H1 (cell line): ENCODE measurements around the gene DNAI1. TPM values are rescaled to one million over a fixed set of nuclear protein-coding genes. Genes with fewer than 3 reads are reported as not detected.

ENCODE experiments used
- CTCF ChIA-PET: fragments of 300-600 bp; sonication (Branson Sonifier 250); formaldehyde crosslinking; loops from one replicate; lab custom pipeline; 2021; ENCODE audit not compliant: partially characterized antibody; lab: Charles Lee
- POLR2A ChIA-PET: fragments of 300-600 bp; sonication (Branson Sonifier 250); formaldehyde crosslinking; loops from one replicate; lab custom pipeline; 2021; ENCODE audit warnings: inconsistent platforms; ENCODE audit not compliant: partially characterized antibody; lab: Charles Lee
- DNase-seq, 2 experiments: peaks; one replicate each; pipeline versions ENCODE4 v3.0.0 to v3.0.0-alpha.2; 2010 to 2022; ENCODE audit warnings: low spot score in 2 of 2, low read depth in 1 of 2, mixed read lengths in 1 of 2
- FAIRE-seq: peaks from 2 replicates; lab custom pipeline; 2011; peaks lifted over from hg19 to GRCh38; lab: Jason Lieb, UNC
- H2AFZ ChIP-seq: 2 replicates; pipeline ENCODE4 v1.8.1; 2012; ENCODE audit warnings: low read length, inconsistent platforms
- H2AK5ac ChIP-seq: 2 replicates; pipeline ENCODE4 v1.6.1; 2013; ENCODE audit warnings: low read depth, low read length
- H2BK120ac ChIP-seq: replicated peaks from 2 replicates; pipeline ENCODE3; 2013; ENCODE audit warnings: low read depth, low read length, inconsistent platforms
- H2BK12ac ChIP-seq: 2 replicates; pipeline ENCODE4 v1.6.1; 2013; ENCODE audit warnings: low read depth, low read length
- H2BK15ac ChIP-seq: 2 replicates; pipeline ENCODE4 v1.6.1; 2013; ENCODE audit warnings: low read length
- H2BK20ac ChIP-seq: 2 replicates; pipeline ENCODE4 v1.6.1; 2013; ENCODE audit warnings: low read length
- H2BK5ac ChIP-seq: 2 replicates; pipeline ENCODE4 v1.6.1; 2013; ENCODE audit warnings: low read depth, low read length
- H3K14ac ChIP-seq: 2 replicates; pipeline ENCODE4 v1.6.1; 2013; ENCODE audit warnings: inconsistent platforms; ENCODE audit not compliant: insufficient read length
- H3K18ac ChIP-seq: 2 replicates; pipeline ENCODE4 v1.6.1; 2013; ENCODE audit warnings: low read length; ENCODE audit errors: extremely low read depth
- H3K23ac ChIP-seq: 2 replicates; pipeline ENCODE4 v1.6.1; 2013; ENCODE audit warnings: inconsistent platforms; ENCODE audit not compliant: insufficient read length
- H3K23me2 ChIP-seq: 2 replicates; pipeline ENCODE4 v1.6.1; 2013; ENCODE audit warnings: low read depth, low read length
- H3K27ac ChIP-seq: 2 replicates; pipeline ENCODE4 v1.6.1; 2011; ENCODE audit warnings: low read depth, low read length, inconsistent platforms
- H3K27me3 ChIP-seq, 4 experiments: replicated peaks in 1 of 4; 1 replicate in 1 of 4; 2 replicates in 3 of 4; pipeline versions ENCODE4 v1.6.1 to v1.8.1; 2011 to 2013; ENCODE audit warnings: low read length in 3 of 4, mild to moderate bottlenecking in 3 of 4, inconsistent platforms in 2 of 4, mixed read lengths in 2 of 4, moderate library complexity in 1 of 4; ENCODE audit not compliant: control insufficient read depth in 3 of 4, insufficient read depth in 3 of 4; ENCODE audit errors: extremely low read depth in 1 of 4
- H3K36me3 ChIP-seq, 4 experiments: 2 replicates each; pipeline versions ENCODE4 v1.6.1 to v1.8.1; 2011 to 2013; ENCODE audit warnings: mild to moderate bottlenecking in 4 of 4, low read length in 3 of 4, moderate library complexity in 2 of 4, control low read depth in 1 of 4, inconsistent platforms in 1 of 4; ENCODE audit not compliant: insufficient read depth in 4 of 4, control insufficient read depth in 2 of 4
- H3K4ac ChIP-seq: replicated peaks from 2 replicates; pipeline ENCODE3; 2013; ENCODE audit warnings: low read length, low read depth, mixed read lengths, inconsistent platforms; ENCODE audit not compliant: insufficient read length
- H3K4me1 ChIP-seq, 4 experiments: replicated peaks in 1 of 4; 1 replicate in 1 of 4; 2 replicates in 3 of 4; pipeline versions ENCODE4 v1.6.1 to v1.8.1; 2011 to 2013; ENCODE audit warnings: low read length in 3 of 4, inconsistent platforms in 2 of 4, mixed read lengths in 1 of 4; ENCODE audit not compliant: insufficient read depth in 4 of 4, control insufficient read depth in 3 of 4
- H3K4me2 ChIP-seq, 2 experiments: 2 replicates each; pipeline versions ENCODE4 v1.6.1 to v1.8.1; 2011 to 2013; ENCODE audit warnings: low read depth in 2 of 2, low read length in 2 of 2, control low read depth in 1 of 2, inconsistent platforms in 1 of 2, mild to moderate bottlenecking in 1 of 2; ENCODE audit not compliant: insufficient read depth in 1 of 2
- H3K4me3 ChIP-seq, 4 experiments: fragments of 200-600, 300-600 bp in 1 of 4; sonication (generic), shearing (Covaris generic), sonication (Bioruptor Twin) in 1 of 4; 2 replicates each; pipeline versions ENCODE4 v1.5.1 to v1.8.1; 2011 to 2016; ENCODE audit warnings: low read length in 4 of 4, low read depth in 3 of 4, control low read depth in 2 of 4, inconsistent platforms in 2 of 4, mild to moderate bottlenecking in 2 of 4, mixed read lengths in 1 of 4, moderate library complexity in 1 of 4; ENCODE audit not compliant: insufficient read depth in 2 of 4; ENCODE audit errors: extremely low read depth in 1 of 4
- H3K56ac ChIP-seq: replicated peaks from 2 replicates; pipeline ENCODE3; 2013; ENCODE audit warnings: low read depth, mild to moderate bottlenecking, mixed read lengths, low read length, inconsistent platforms; ENCODE audit not compliant: insufficient read length
- H3K79me1 ChIP-seq: 2 replicates; pipeline ENCODE4 v1.6.1; 2013; ENCODE audit warnings: low read depth, low read length, control low read depth
- H3K79me2 ChIP-seq, 2 experiments: 2 replicates each; pipeline versions ENCODE4 v1.6.1 to v1.8.1; 2012 to 2013; ENCODE audit warnings: low read length in 2 of 2, mild to moderate bottlenecking in 2 of 2, inconsistent platforms in 1 of 2; ENCODE audit not compliant: insufficient read depth in 2 of 2, control insufficient read depth in 1 of 2
- H3K9ac ChIP-seq, 4 experiments: replicated peaks in 1 of 4; 1 replicate in 1 of 4; 2 replicates in 3 of 4; pipeline versions ENCODE4 v1.6.1 to v1.8.1; 2011 to 2013; ENCODE audit warnings: low read depth in 3 of 4, low read length in 3 of 4, control low read depth in 2 of 4, mild to moderate bottlenecking in 2 of 4, moderate library complexity in 2 of 4, inconsistent platforms in 1 of 4; ENCODE audit errors: extremely low read depth in 1 of 4
- H3K9me3 ChIP-seq, 2 experiments: 2 replicates each; pipeline versions ENCODE4 v1.6.1 to v1.8.1; 2012 to 2013; ENCODE audit warnings: mild to moderate bottlenecking in 2 of 2, moderate library complexity in 2 of 2, control low read depth in 1 of 2, inconsistent platforms in 1 of 2, low read depth in 1 of 2, low read length in 1 of 2, mixed read lengths in 1 of 2; ENCODE audit not compliant: insufficient read depth in 2 of 2
- H4K20me1 ChIP-seq, 2 experiments: replicated peaks in 1 of 2; 2 replicates each; pipeline versions ENCODE3 to v1.8.1; 2011 to 2013; ENCODE audit warnings: inconsistent platforms in 2 of 2, low read length in 2 of 2, mild to moderate bottlenecking in 1 of 2; ENCODE audit not compliant: insufficient read depth in 2 of 2, control insufficient read depth in 1 of 2
- H4K5ac ChIP-seq: 2 replicates; pipeline ENCODE4 v1.6.1; 2013; ENCODE audit warnings: low read length, low read depth, mixed read lengths, inconsistent platforms; ENCODE audit not compliant: insufficient read length
- H4K8ac ChIP-seq: 2 replicates; pipeline ENCODE4 v1.8.0; 2013; ENCODE audit warnings: mild to moderate bottlenecking, moderate library complexity, low read length, inconsistent platforms; ENCODE audit not compliant: insufficient read depth; ENCODE audit errors: extremely low read depth
- H4K91ac ChIP-seq: replicated peaks from 2 replicates; pipeline ENCODE3; 2013; ENCODE audit warnings: low read length, mixed read lengths, inconsistent platforms; ENCODE audit not compliant: insufficient read length
- ATF3 ChIP-seq: IDR thresholded peaks from 2 replicates; pipeline ENCODE4 v1.6.1; 2011; ENCODE audit warnings: low read depth, mild to moderate bottlenecking, low read length; ENCODE audit not compliant: insufficient read depth
- BRCA1 ChIP-seq: IDR thresholded peaks from 2 replicates; pipeline ENCODE4 v1.6.1; 2012; ENCODE audit warnings: low read depth, low read length, improper control_type of control experiment
- CREB1 ChIP-seq: IDR thresholded peaks from 2 replicates; pipeline ENCODE4 v1.6.1; 2012; ENCODE audit warnings: inconsistent platforms
- EP300 ChIP-seq, 2 experiments: IDR thresholded peaks; 1 replicate in 1 of 2; 2 replicates in 1 of 2; pipeline ENCODE4 v1.6.1; 2011 to 2012; ENCODE audit warnings: low read depth in 2 of 2, low read length in 2 of 2, mild to moderate bottlenecking in 2 of 2, borderline replicate concordance in 1 of 2, inconsistent platforms in 1 of 2, moderate library complexity in 1 of 2
- JUND ChIP-seq: IDR thresholded peaks from 2 replicates; pipeline ENCODE4 v1.6.1; 2011; ENCODE audit warnings: mild to moderate bottlenecking, improper control_type of control experiment, low read length
- KDM5A ChIP-seq: fragments of 200-600 bp; IDR thresholded peaks from 2 replicates; pipeline ENCODE4 v1.7.1; 2012; ENCODE audit warnings: mild to moderate bottlenecking, low read length, inconsistent platforms, mixed read lengths
- MAFK ChIP-seq: IDR thresholded peaks from 2 replicates; pipeline ENCODE4 v1.6.1; 2012; ENCODE audit warnings: low read depth, mild to moderate bottlenecking, improper control_type of control experiment, low read length
- POLR2AphosphoS5 ChIP-seq: IDR thresholded peaks from 2 replicates; pipeline ENCODE4 v1.6.1; 2011; ENCODE audit warnings: low read depth, low read length
- RNF2 ChIP-seq: fragments of 200-900, 300-1000 bp; sonication (generic); IDR thresholded peaks from 2 replicates; pipeline ENCODE4 v1.7.1; 2016; ENCODE audit warnings: borderline replicate concordance, low read depth, mild to moderate bottlenecking, antibody characterized with exemption, low read length; ENCODE audit not compliant: poor library complexity, severe bottlenecking; ENCODE audit errors: missing control alignments
- SP2 ChIP-seq: IDR thresholded peaks from 2 replicates; pipeline ENCODE4 v1.6.1; 2012; ENCODE audit warnings: mild to moderate bottlenecking, low read length, inconsistent platforms
- SUZ12 ChIP-seq: fragments of 200-600 bp; sonication (generic); IDR thresholded peaks from 2 replicates; pipeline ENCODE4 v1.6.1; 2012; ENCODE audit warnings: mild to moderate bottlenecking, inconsistent platforms, low read length, moderate library complexity, mixed read lengths
- TAF7 ChIP-seq: optimal IDR thresholded peaks from 2 replicates; pipeline ENCODE3; 2011; ENCODE audit warnings: low read depth, mild to moderate bottlenecking, inconsistent platforms, low read length, moderate library complexity, borderline replicate concordance
- TCF12 ChIP-seq: IDR thresholded peaks from 2 replicates; pipeline ENCODE4 v1.6.1; 2011; ENCODE audit warnings: low read depth, mild to moderate bottlenecking, low read length
- ZNF274 ChIP-seq: IDR thresholded peaks from 2 replicates; pipeline ENCODE4 v1.7.0; 2012; ENCODE audit warnings: low read length, borderline replicate concordance; ENCODE audit errors: extremely low read depth
- WGBS, 2 experiments: shearing (Covaris generic) in 1 of 2; methylation state at CpG; one replicate each; pipeline versions ENCODE4 v1.1.6 to v1.1.7; 2013 to 2015; ENCODE audit warnings: low lambda C conversion rate in 2 of 2, mixed read lengths in 2 of 2, inconsistent platforms in 1 of 2, low coverage in 1 of 2, missing lambda C conversion rate in 1 of 2; ENCODE audit not compliant: insufficient replicate concordance in 2 of 2, insufficient coverage in 1 of 2, insufficient read length in 1 of 2; ENCODE audit errors: extremely low coverage in 1 of 2, missing lambda C conversion rate in 1 of 2; 5-methylcytosine and 5-hydroxymethylcytosine counted together
- polyA plus RNA-seq, 7 experiments: library from polyadenylated mRNA; depleted of rRNA in 3 of 7; stranded (reverse) in 5 of 7; unstranded in 2 of 7; fragments of >200 nt in 5 of 7; fragments of 200-250 nt in 2 of 7; gene quantifications; 1 replicate in 5 of 7; 2 replicates in 1 of 7; 4 replicates in 1 of 7; pipeline versions ENCODE4 v1.2.1 to v1.2.3, GENCODE V29; 2011 to 2013; ENCODE audit warnings: missing spikeins in 2 of 7, mixed read lengths in 2 of 7
- total RNA-seq: library from RNA; stranded (reverse); fragmentation: NEBNext Ultra II Directional; extraction: Animal tissue kit (Norgen Biotek cat#: 25700); gene quantifications from 2 replicates; pipeline ENCODE4 v1.2.1, GENCODE V29; 2021

The DNAI1 gene
- total and polyA plus RNA-seq, 2 of the 8 experiments (the other 6 are each of a cell fraction or from before 2014, with no cell fraction given) = 0.37 to 0.54 TPM

DNA sequence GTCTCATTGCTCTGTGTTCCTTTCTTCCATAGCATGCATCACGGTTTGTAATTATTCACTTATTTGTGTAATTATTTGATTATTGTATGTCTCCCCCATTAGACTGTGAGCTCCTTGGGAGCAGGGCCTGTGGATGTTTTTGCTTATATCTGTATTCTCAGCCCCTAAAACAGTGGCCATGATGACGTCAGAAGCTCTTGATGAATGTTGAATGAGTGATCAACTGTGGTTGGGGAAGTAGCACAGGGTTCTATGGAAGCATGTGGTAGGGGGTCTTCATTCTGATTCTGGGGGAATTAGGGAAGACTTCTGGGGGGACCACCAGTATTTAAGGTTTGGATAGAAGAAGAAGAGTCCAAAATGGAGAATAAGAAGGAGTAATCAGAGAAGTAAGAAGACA is 6.0 kb downstream of the DNAI1 start:
- ChIA-PET CTCF (interaction anchor here (0.6 to 4.3 kb wide), 2 partner anchors 37 to 652 kb away, joined by 4 to 16 read pairs; no protein-coding TSS in a partner anchor), POLR2A (interaction anchor here (0.6 kb wide), 1 partner anchor 359 kb away, joined by 4 read pairs; no protein-coding TSS in a partner anchor)
- Histone ChIP-seq H2BK120ac (no peak overlapping the region), H3K27me3 (peaks cover 0 to 2% (median under 1%) of the 10 kb centered on the region in 4 experiments; a peak in 2 of 7 replicates), H3K79me1 (no peaks in the 10 kb centered on the region), H3K36me3 (no peaks in the 10 kb centered on the region), H3K9ac (no peak overlapping the region), H4K20me1 (no peaks in the 10 kb centered on the region), H3K23me2 (no peaks in the 10 kb centered on the region), H2AK5ac (no peak overlapping the region), H2BK15ac (no peak overlapping the region), H2BK12ac (no peak overlapping the region), H3K18ac (no peak overlapping the region), H3K27ac (no peak overlapping the region), H4K5ac (no peak overlapping the region), H4K91ac (no peak overlapping the region), H4K8ac (no peak overlapping the region), H2BK5ac (no peak overlapping the region), H3K79me2 (no peaks in the 10 kb centered on the region), H3K4me1 (no peaks in the 10 kb centered on the region), H3K56ac (no peak overlapping the region), H3K9me3 (no peaks in the 10 kb centered on the region), H3K4me3 (no peak overlapping the region), H3K4ac (no peak overlapping the region), H2BK20ac (no peak overlapping the region), H3K14ac (no peak overlapping the region), H2AFZ (no peak overlapping the region), H3K23ac (no peak overlapping the region), H3K4me2 (no peak overlapping the region)
- FAIRE-seq = no peak
- DNase-seq = no peak
- WGBS, 2 experiments = 84% methylated on average over 2 of the region's 2 CpGs; no CpG with 5 or more reads in 1 of the 2 experiments
- TF ChIP-seq TCF12 (no peak), MAFK (no peak), SP2 (no peak), POLR2AphosphoS5 (no peak), RNF2 (no peak), TAF7 (no peak), JUND (no peak), EP300 (IDR thresholded peaks at IDR 0.05; ENCODE audit: borderline replicate concordance in 1 of 2, low read depth in 2 of 2, low read length in 2 of 2) (no peak), ATF3 (no peak), SUZ12 (no peak), CREB1 (no peak), KDM5A (no peak), BRCA1 (no peak), ZNF274 (no peak)
